HepG2 (cell line): Measurements from ENCODE around the gene UNC5A. TPM values are rescaled to one million over a fixed set of nuclear protein-coding genes. Genes with fewer than 3 reads are reported as not detected.

Experiments
- DRAP1 ChIP-seq: IDR thresholded peaks from 2 replicates; pipeline ENCODE4 v1.6.1; 2016; ENCODE audit warnings: missing genetic modification reagents, missing compliant biosample characterization
- ELF1 ChIP-seq: sonication (generic); formaldehyde crosslinking; IDR thresholded peaks from 2 replicates; pipeline ENCODE4 v1.4.0; 2020; ENCODE audit warnings: missing genetic modification reagents
- FOXC1 ChIP-seq: sonication (generic); formaldehyde crosslinking; IDR thresholded peaks from 2 replicates; pipeline ENCODE4 v1.8.0; 2022; ENCODE audit warnings: mild to moderate bottlenecking, missing genetic modification reagents, borderline replicate concordance
- GLI4 ChIP-seq: sonication (generic); formaldehyde crosslinking; IDR thresholded peaks from 2 replicates; pipeline ENCODE4 v1.5.1; 2020; ENCODE audit warnings: missing genetic modification reagents, mild to moderate bottlenecking, moderate library complexity, borderline replicate concordance
- HCFC1 ChIP-seq: fragments of 150-350 bp; IDR thresholded peaks from 2 replicates; pipeline ENCODE4 v1.6.1; 2014; ENCODE audit warnings: low read depth, low read length
- HNF1A ChIP-seq, 2 experiments: sonication (generic) in 1 of 2; formaldehyde crosslinking in 1 of 2; IDR thresholded peaks; 2 replicates each; pipeline versions ENCODE4 v1.4.0 to v1.6.1; 2016 to 2020; ENCODE audit warnings: borderline replicate concordance in 1 of 2, low read depth in 1 of 2, mild to moderate bottlenecking in 1 of 2, missing genetic modification reagents in 1 of 2
- KLF9 ChIP-seq: IDR thresholded peaks from 2 replicates; pipeline ENCODE4 v1.6.1; 2016; ENCODE audit warnings: low read depth
- MED13 ChIP-seq: sonication (generic); formaldehyde crosslinking; IDR thresholded peaks from 2 replicates; pipeline ENCODE4 v1.5.0; 2020; ENCODE audit warnings: missing genetic modification reagents
- NCOA5 ChIP-seq: sonication (generic); formaldehyde crosslinking; IDR thresholded peaks from 2 replicates; pipeline ENCODE4 v1.4.0; 2020; ENCODE audit warnings: missing genetic modification reagents
- SP1 ChIP-seq, 2 experiments: fragments of 450-650 bp in 1 of 2; sonication (generic) in 1 of 2; formaldehyde crosslinking in 1 of 2; IDR thresholded peaks; 2 replicates each; pipeline versions ENCODE4 v1.4.0 to v1.6.1; 2016 to 2020; ENCODE audit warnings: missing genetic modification reagents in 1 of 2
- TAF1 ChIP-seq: sonication (generic); formaldehyde crosslinking; IDR thresholded peaks from 2 replicates; pipeline ENCODE4 v1.4.0; 2020; ENCODE audit warnings: missing genetic modification reagents
- TOE1 ChIP-seq: sonication (generic); formaldehyde crosslinking; IDR thresholded peaks from 2 replicates; pipeline ENCODE4 v1.4.0; 2020; ENCODE audit warnings: mild to moderate bottlenecking, missing genetic modification reagents
- ZFP90 ChIP-seq: sonication (generic); formaldehyde crosslinking; IDR thresholded peaks from 2 replicates; pipeline ENCODE4 v1.8.0; 2022; ENCODE audit warnings: missing genetic modification reagents, mild to moderate bottlenecking, inconsistent platforms, borderline replicate concordance
- ZGPAT ChIP-seq: IDR thresholded peaks from 2 replicates; pipeline ENCODE4 v1.6.1; 2016; ENCODE audit warnings: mild to moderate bottlenecking
- ZMYM3 ChIP-seq: sonication (generic); formaldehyde crosslinking; IDR thresholded peaks from 2 replicates; pipeline ENCODE4 v1.5.1; 2020; ENCODE audit warnings: mild to moderate bottlenecking, missing genetic modification reagents
- ZNF263 ChIP-seq: sonication (generic); formaldehyde crosslinking; IDR thresholded peaks from 2 replicates; pipeline ENCODE4 v1.4.0; 2020; ENCODE audit warnings: missing genetic modification reagents
- ZNF280B ChIP-seq: sonication (generic); formaldehyde crosslinking; IDR thresholded peaks from 2 replicates; pipeline ENCODE4 v1.5.0; 2020; ENCODE audit warnings: missing genetic modification reagents, mild to moderate bottlenecking, borderline replicate concordance
- ZNF430 ChIP-seq: sonication (generic); formaldehyde crosslinking; IDR thresholded peaks from 2 replicates; pipeline ENCODE4 v1.9.0; 2021; ENCODE audit warnings: mild to moderate bottlenecking, missing genetic modification reagents
- ZNF431 ChIP-seq: sonication (generic); formaldehyde crosslinking; IDR thresholded peaks from 2 replicates; pipeline ENCODE4 v1.9.0; 2022; ENCODE audit warnings: missing genetic modification reagents, low read depth, mild to moderate bottlenecking, borderline replicate concordance
- ZSCAN12 ChIP-seq: sonication (generic); formaldehyde crosslinking; IDR thresholded peaks from 2 replicates; pipeline ENCODE4 v1.9.0; 2021; ENCODE audit warnings: mild to moderate bottlenecking, missing genetic modification reagents
- ZSCAN21 ChIP-seq: sonication (generic); formaldehyde crosslinking; IDR thresholded peaks from 2 replicates; pipeline ENCODE4 v1.8.0; 2022; ENCODE audit warnings: mild to moderate bottlenecking, missing genetic modification reagents, moderate library complexity, borderline replicate concordance
- ZSCAN5A ChIP-seq: sonication (generic); formaldehyde crosslinking; IDR thresholded peaks from 2 replicates; pipeline ENCODE4 v1.8.0; 2022; ENCODE audit warnings: mild to moderate bottlenecking, missing genetic modification reagents, borderline replicate concordance
- polyA plus RNA-seq, 8 experiments: library from polyadenylated mRNA; depleted of rRNA in 3 of 8; stranded (reverse) in 7 of 8; unstranded in 1 of 8; fragments of >200 nt; fragmentation: Illumina TruSeq in 4 of 8; extraction: Trizol in 4 of 8; gene quantifications; 2 replicates each; pipeline versions ENCODE4 v1.2.1 to v1.2.3, GENCODE V29; 2011 to 2016; ENCODE audit warnings: low read depth in 4 of 8, missing spikeins in 1 of 8, mixed read lengths in 1 of 8; ENCODE audit not compliant: insufficient read depth in 1 of 8
- total RNA-seq, 5 experiments: library from RNA; depleted of rRNA; stranded (reverse); fragments of >200 nt; fragmentation: Illumina TruSeq; extraction: Trizol; gene quantifications; 2 replicates each; pipeline ENCODE4 v1.2.3, GENCODE V29; 2016; ENCODE audit warnings: low read depth in 1 of 5

UNC5A gene
- total and polyA plus RNA-seq, 2 of the 13 experiments (the other 11 are each of a cell fraction or from before 2014, with no cell fraction given) = not detected

- peak; percentile 98 for TF ChIP-seq NCOA5 (CRISPR knock-in tag)
- TF ChIP-seq KLF9 = peak; percentile 100
- TF ChIP-seq ZSCAN21 (CRISPR knock-in tag) = peak; percentile 100
- peak; percentile 100 for TF ChIP-seq ZFP90 (CRISPR knock-in tag)
- peak; percentile 100 for TF ChIP-seq ZNF431 (CRISPR knock-in tag)
- peak; percentile 95 for TF ChIP-seq DRAP1 (CRISPR knock-in tag)
- peak; percentile 97 for TF ChIP-seq ZNF263 (CRISPR knock-in tag)
- peak; percentile 100 for TF ChIP-seq MED13
- peak; percentile 92 for TF ChIP-seq TAF1 (CRISPR knock-in tag)
- peak; percentile 100 for TF ChIP-seq FOXC1 (CRISPR knock-in tag)
- TF ChIP-seq ELF1 (CRISPR knock-in tag) = peak; percentile 82
- TF ChIP-seq TOE1 (CRISPR knock-in tag) = peak; percentile 100
- peak; percentile 47; the same call in 1 of the 2 replicates for TF ChIP-seq HCFC1
- TF ChIP-seq ZNF430 (CRISPR knock-in tag) = peak; percentile 100
- peak; percentile 100 for TF ChIP-seq ZSCAN12 (CRISPR knock-in tag)
- peak; percentile 100 for TF ChIP-seq ZGPAT (CRISPR knock-in tag)
- TF ChIP-seq HNF1A (IDR thresholded peaks at IDR 0.05; ENCODE audit: low read depth) = no peak
- peak; percentile 94 for TF ChIP-seq HNF1A (CRISPR knock-in tag; IDR thresholded peaks at IDR 0.05; ENCODE audit: borderline replicate concordance)
- no peak for TF ChIP-seq SP1 (IDR thresholded peaks at IDR 0.05)
- peak; percentile 84 for TF ChIP-seq SP1 (CRISPR knock-in tag; IDR thresholded peaks at IDR 0.05)
- peak; percentile 100 for TF ChIP-seq ZNF280B
- TF ChIP-seq ZMYM3 (CRISPR knock-in tag) = peak; percentile 82
- peak; percentile 100 for TF ChIP-seq GLI4 (CRISPR knock-in tag)
- peak; percentile 100 for TF ChIP-seq ZSCAN5A (CRISPR knock-in tag)
Observed at GRCh38 chr5:176837707-176838115, 27.4 kb downstream of the UNC5A start (continued).
